SU-DHL-6 (cell line): ENCODE results near the gene CLIP2.

ENCODE experiments used
- H2AFZ ChIP-seq: fragments of 200-600 bp; sonication (generic); 2 replicates; pipeline ENCODE4 v1.6.1; 2014; ENCODE audit warnings: low read depth, mild to moderate bottlenecking, moderate library complexity, mixed read lengths, antibody characterized with exemption, low read length; ENCODE audit not compliant: severe bottlenecking
- H3F3A ChIP-seq: fragments of 200-600 bp; shearing (Covaris generic); 2 replicates; pipeline ENCODE4 v1.6.0; 2016; ENCODE audit warnings: antibody characterized with exemption, mild to moderate bottlenecking; ENCODE audit not compliant: insufficient read depth
- H3K27ac ChIP-seq: fragments of 200-600 bp; sonication (generic); 2 replicates; pipeline ENCODE4 v1.5.1; 2016; ENCODE audit warnings: low read depth, mild to moderate bottlenecking, low read length, moderate library complexity, mixed read lengths
- H3K27me3 ChIP-seq: fragments of 200-600 bp; sonication (generic), shearing (Covaris generic); 2 replicates; pipeline ENCODE4 v1.6.0; 2014; ENCODE audit warnings: mild to moderate bottlenecking, low read length
- H3K36me3 ChIP-seq: fragments of 200-600 bp; sonication (generic); 2 replicates; pipeline ENCODE4 v1.6.1; 2014; ENCODE audit warnings: mild to moderate bottlenecking, low read length, mixed read lengths
- H3K4me2 ChIP-seq: fragments of 300-600, 200-600 bp; shearing (Covaris generic), sonication (generic); 2 replicates; pipeline ENCODE4 v1.6.0; 2014; ENCODE audit warnings: low read length, low read depth, mild to moderate bottlenecking; ENCODE audit not compliant: poor library complexity, severe bottlenecking
- H3K4me3 ChIP-seq: fragments of 200-600 bp; sonication (generic); 2 replicates; pipeline ENCODE4 v1.5.1; 2014; ENCODE audit warnings: antibody characterized with exemption, low read length, mild to moderate bottlenecking, mixed read lengths; ENCODE audit not compliant: insufficient read depth, poor library complexity, severe bottlenecking
- H3K79me2 ChIP-seq: fragments of 200-600 bp; sonication (generic); 2 replicates; pipeline ENCODE4 v1.6.1; 2014; ENCODE audit warnings: mild to moderate bottlenecking, low read length, moderate library complexity; ENCODE audit not compliant: insufficient read depth
- H3K9ac ChIP-seq: fragments of 200-600 bp; sonication (generic); 2 replicates; pipeline ENCODE4 v1.7.0; 2014; ENCODE audit warnings: mild to moderate bottlenecking, low read length
- H3K9me2 ChIP-seq: fragments of 200-600 bp; sonication (generic); replicated peaks from 2 replicates; pipeline ENCODE4 v1.6.1; 2014; ENCODE audit warnings: low read length; ENCODE audit not compliant: insufficient read depth
- H3K9me3 ChIP-seq: fragments of 200-600 bp; sonication (generic); 2 replicates; pipeline ENCODE4 v1.6.1; 2014; ENCODE audit warnings: low read length, mixed read lengths; ENCODE audit not compliant: insufficient read depth
- H4K20me1 ChIP-seq: fragments of 200-600 bp; sonication (generic); 2 replicates; pipeline ENCODE4 v1.6.1; 2014; ENCODE audit warnings: low read depth, mild to moderate bottlenecking, antibody characterized with exemption, low read length, moderate library complexity, mixed read lengths
- EZH2phosphoT487 ChIP-seq: fragments of 200-600 bp; sonication (generic), shearing (Covaris generic); conservative IDR thresholded peaks from 2 replicates; pipeline ENCODE4 v1.6.1; 2018; ENCODE audit warnings: mild to moderate bottlenecking, antibody characterized with exemption, low read length, moderate library complexity, mixed read lengths
- TF ChIP-seq, protein P1 (sequence below): fragments of 200-600 bp; sonication (generic); IDR thresholded peaks from one replicate; pipeline ENCODE4 v1.5.1; 2017; ENCODE audit warnings: antibody characterized with exemption, mild to moderate bottlenecking, low read length, moderate library complexity; ENCODE audit not compliant: insufficient read depth, poor library complexity, severe bottlenecking

Gene CLIP2

DNA sequence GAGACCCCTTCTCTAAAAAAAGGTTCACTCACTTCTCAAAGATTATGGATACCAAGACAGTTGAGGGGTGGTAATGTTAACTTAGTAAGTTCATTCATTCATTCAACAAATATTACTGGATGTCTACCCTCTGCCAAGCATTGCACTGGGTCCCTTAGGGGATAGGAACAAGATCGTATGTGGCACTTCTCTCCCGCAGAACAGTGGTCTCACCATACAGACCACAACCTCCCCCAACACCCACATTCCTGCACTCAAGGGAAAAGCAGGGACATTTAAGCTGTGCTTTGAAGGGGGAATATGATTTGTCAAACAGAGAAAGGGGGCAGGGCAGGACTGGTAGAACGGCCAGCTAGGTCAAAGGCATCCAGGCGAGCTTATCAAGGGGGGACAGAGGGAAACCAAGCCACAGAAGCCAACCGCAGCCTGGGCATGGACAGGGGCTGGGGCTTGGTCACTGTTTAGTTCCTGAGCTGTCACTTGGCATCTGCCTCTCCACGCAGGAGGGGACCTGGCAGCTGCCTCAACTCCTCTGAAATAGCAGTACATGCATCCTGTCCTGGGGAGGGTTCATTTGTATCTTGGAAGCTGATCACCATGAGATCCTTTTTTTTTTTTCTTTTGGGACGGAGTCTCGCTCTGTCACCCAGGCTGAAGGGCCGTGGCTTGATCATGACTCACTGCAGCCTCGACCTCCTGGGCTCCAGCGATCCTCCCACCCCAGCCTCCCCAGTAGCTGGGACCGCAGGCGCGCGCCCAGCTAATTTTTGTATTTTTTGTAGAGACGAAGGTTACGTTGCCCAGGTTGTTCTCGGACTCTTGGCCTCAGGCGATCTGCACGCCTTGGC lies 949 bp upstream of the CLIP2 start:
- Histone ChIP-seq H2AFZ (no peak overlapping the region), H3K4me3 (no peak overlapping the region), H3K27me3 (no peaks in the 10 kb centered on the region), H3K9ac (no peak overlapping the region), H3F3A (no peaks in the 10 kb centered on the region), H4K20me1 (no peaks in the 10 kb centered on the region), H3K9me3 (no peaks in the 10 kb centered on the region), H3K4me2 (peak overlapping the region; percentile 60), H3K36me3 (no peaks in the 10 kb centered on the region), H3K27ac (no peak overlapping the region), H3K9me2 (no peaks in the 10 kb centered on the region), H3K79me2 (no peaks in the 10 kb centered on the region)
- TF ChIP-seq, protein P1, sequence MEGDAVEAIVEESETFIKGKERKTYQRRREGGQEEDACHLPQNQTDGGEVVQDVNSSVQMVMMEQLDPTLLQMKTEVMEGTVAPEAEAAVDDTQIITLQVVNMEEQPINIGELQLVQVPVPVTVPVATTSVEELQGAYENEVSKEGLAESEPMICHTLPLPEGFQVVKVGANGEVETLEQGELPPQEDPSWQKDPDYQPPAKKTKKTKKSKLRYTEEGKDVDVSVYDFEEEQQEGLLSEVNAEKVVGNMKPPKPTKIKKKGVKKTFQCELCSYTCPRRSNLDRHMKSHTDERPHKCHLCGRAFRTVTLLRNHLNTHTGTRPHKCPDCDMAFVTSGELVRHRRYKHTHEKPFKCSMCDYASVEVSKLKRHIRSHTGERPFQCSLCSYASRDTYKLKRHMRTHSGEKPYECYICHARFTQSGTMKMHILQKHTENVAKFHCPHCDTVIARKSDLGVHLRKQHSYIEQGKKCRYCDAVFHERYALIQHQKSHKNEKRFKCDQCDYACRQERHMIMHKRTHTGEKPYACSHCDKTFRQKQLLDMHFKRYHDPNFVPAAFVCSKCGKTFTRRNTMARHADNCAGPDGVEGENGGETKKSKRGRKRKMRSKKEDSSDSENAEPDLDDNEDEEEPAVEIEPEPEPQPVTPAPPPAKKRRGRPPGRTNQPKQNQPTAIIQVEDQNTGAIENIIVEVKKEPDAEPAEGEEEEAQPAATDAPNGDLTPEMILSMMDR, result no peak
- TF ChIP-seq EZH2phosphoT487, result no peak

DNA sequence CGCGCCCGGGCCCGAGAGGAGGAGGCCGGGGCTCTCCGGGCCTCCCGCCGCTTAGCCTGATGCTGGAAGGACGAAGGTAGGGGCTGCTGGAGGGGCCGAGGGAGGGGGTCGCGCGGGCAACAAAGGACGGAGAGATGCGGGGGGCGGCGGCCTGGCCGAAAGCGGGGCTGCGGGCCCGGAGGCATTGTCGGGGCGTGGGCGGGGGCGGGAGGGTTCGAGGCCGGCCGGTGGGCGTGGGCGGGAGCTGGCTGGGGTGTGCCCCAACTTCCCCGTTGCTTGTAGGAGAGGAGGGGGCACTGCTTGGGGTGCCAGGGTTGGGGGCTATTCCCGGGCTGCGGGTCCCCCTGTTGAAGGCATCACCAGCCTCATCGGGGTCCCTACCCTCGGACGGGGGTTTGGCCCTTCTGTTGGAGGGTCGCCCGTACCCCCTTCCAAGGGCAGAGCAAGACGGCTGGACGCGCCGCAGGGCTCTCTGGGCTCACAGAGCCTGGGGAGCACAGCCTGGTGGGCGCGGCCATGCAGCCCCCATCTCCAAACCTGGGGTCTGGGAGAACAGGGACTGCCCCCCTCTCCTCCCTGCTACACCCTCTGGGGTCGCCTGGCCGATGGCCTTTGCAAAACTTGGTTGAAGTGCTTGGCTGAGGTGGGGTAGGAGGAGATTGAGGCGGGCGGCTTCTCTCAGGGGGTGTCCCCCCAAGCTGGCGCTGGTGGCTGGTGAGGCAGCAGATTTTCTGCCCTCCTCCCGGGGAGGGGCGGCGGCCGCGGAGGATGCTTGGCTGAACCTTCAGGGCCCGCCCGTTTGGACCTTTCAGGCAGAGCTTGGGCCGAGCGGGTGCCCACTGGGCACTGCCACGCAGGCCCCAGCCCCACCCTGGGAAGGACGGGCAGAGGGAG lies 699 bp downstream of the CLIP2 start:
- Histone ChIP-seq H3K36me3 (no peaks in the 10 kb centered on the region), H3K27ac (no peak overlapping the region), H3K4me2 (peak overlapping the region; percentile 64), H3K4me3 (peak overlapping the region; percentile 46), H3K9me2 (no peaks in the 10 kb centered on the region), H4K20me1 (no peaks in the 10 kb centered on the region), H3K79me2 (no peaks in the 10 kb centered on the region), H3K9ac (peak overlapping the region; percentile 46; the same call in 1 of the 2 replicates), H3K9me3 (no peaks in the 10 kb centered on the region), H3F3A (no peaks in the 10 kb centered on the region), H3K27me3 (no peaks in the 10 kb centered on the region), H2AFZ (no peak overlapping the region)
- no peak for TF ChIP-seq EZH2phosphoT487
- TF ChIP-seq, protein P1, result no peak

DNA sequence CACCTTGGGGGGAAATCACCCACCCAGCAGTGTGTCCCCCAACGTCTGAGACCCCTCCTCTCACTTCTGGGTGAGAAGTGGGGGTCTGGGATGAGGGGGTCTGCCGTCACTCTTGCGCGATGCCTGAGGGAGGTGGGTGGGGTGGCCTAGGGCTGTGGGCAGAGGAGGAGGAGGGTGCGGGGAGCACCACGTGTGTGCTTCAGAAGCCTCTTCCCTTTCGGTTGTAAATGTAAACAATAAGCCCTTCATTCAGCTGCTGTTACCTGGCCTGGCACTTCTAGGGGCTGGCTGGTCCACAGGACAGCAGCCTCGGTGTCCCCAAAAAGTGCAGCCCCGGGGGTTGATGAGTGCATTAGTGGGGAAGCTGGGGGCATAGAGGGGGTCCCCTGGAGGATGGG lies 1.3 kb downstream of the CLIP2 start:
- Histone ChIP-seq H2AFZ (no peak overlapping the region), H3K4me3 (no peak overlapping the region), H3K79me2 (no peaks in the 10 kb centered on the region), H3K9me3 (no peaks in the 10 kb centered on the region), H3K27me3 (no peaks in the 10 kb centered on the region), H4K20me1 (no peaks in the 10 kb centered on the region), H3K9me2 (no peaks in the 10 kb centered on the region), H3K27ac (no peak overlapping the region), H3K36me3 (no peaks in the 10 kb centered on the region), H3K4me2 (no peak overlapping the region), H3K9ac (no peak overlapping the region), H3F3A (no peaks in the 10 kb centered on the region)
- no peak for TF ChIP-seq EZH2phosphoT487
- TF ChIP-seq, protein P1, result no peak
